GM06990 (cell line): Measurements from ENCODE around the gene CCDC124.

Source experiments
- DNase-seq: peaks from one replicate; pipeline ENCODE4 v3.0.0-alpha.2; 2011; ENCODE audit not compliant: insufficient read length; ENCODE audit errors: extremely low read depth
- H3K27me3 ChIP-seq: replicated peaks from 2 replicates; pipeline ENCODE4 v1.6.0; 2011; ENCODE audit warnings: low read length; ENCODE audit not compliant: control insufficient read depth, insufficient read depth
- H3K36me3 ChIP-seq: 2 replicates; pipeline ENCODE4 v1.5.1; 2011; ENCODE audit warnings: low read length; ENCODE audit not compliant: control insufficient read depth, insufficient read depth
- H3K4me3 ChIP-seq: replicated peaks from 2 replicates; pipeline ENCODE4 v1.5.1; 2011; ENCODE audit warnings: low read depth, mild to moderate bottlenecking, control low read depth, low read length
- CTCF ChIP-seq: IDR thresholded peaks from 2 replicates; pipeline ENCODE4 v1.5.1; 2011; ENCODE audit warnings: low read length, control low read depth, mild to moderate bottlenecking, inconsistent platforms; ENCODE audit not compliant: insufficient read depth, poor library complexity, severe bottlenecking

CCDC124 gene

GRCh38 chr19:17951157-17951989 is 18.6 kb downstream of the CCDC124 start:
- no peaks in the 10 kb centered on the region; the same call in 1 of the 2 replicates for H3K27me3 ChIP-seq
- H3K4me3 ChIP-seq = peak overlapping the region; percentile 32
- no peaks in the 10 kb centered on the region for H3K36me3 ChIP-seq
- no peak for TF ChIP-seq CTCF
- DNase-seq = no peak

GRCh38 chr19:17951990-17952976 is 19.5 kb downstream of the CCDC124 start:
- Histone ChIP-seq H3K4me3 (peak overlapping the region; percentile 31), H3K27me3 (no peaks in the 10 kb centered on the region; the same call in 1 of the 2 replicates)
- DNase-seq = no peak

GRCh38 chr19:17953316-17953801 is 20.5 kb downstream of the CCDC124 start:
- H3K27me3 ChIP-seq = peaks cover 3% of the 10 kb centered on the region; the same call in 1 of the 2 replicates
- no peak for DNase-seq
- H3K36me3 ChIP-seq = no peaks in the 10 kb centered on the region
- H3K4me3 ChIP-seq = no peak overlapping the region
- no peak for TF ChIP-seq CTCF

More at GRCh38 chr19:17951990-17952976, 19.5 kb downstream of the CCDC124 start:
- no peak for TF ChIP-seq CTCF
- H3K36me3 ChIP-seq = no peaks in the 10 kb centered on the region

- no peak for DNase-seq
- Histone ChIP-seq H3K4me3 (no peak overlapping the region), H3K27me3 (peaks cover 3% of the 10 kb centered on the region; the same call in 1 of the 2 replicates), H3K36me3 (no peaks in the 10 kb centered on the region)
- TF ChIP-seq CTCF = no peak
Measured at GRCh38 chr19:17953869-17954268, 21.1 kb downstream of the CCDC124 start.

GRCh38 chr19:17954401-17954800 is 21.6 kb downstream of the CCDC124 start:
- DNase-seq = no peak
- TF ChIP-seq CTCF = no peak
- peaks cover 3% of the 10 kb centered on the region; the same call in 1 of the 2 replicates for H3K27me3 ChIP-seq
- no peaks in the 10 kb centered on the region for H3K36me3 ChIP-seq
- no peak overlapping the region for H3K4me3 ChIP-seq
